ENCODE data around the gene SORCS2. TPM values are rescaled to one million over a fixed set of nuclear protein-coding genes. Genes with fewer than 3 reads are reported as not detected.

The SORCS2 gene
- total RNA-seq, 4 donors from 2014 or later, result 0.07 to 1.2 (median 0.11) TPM

DNA sequence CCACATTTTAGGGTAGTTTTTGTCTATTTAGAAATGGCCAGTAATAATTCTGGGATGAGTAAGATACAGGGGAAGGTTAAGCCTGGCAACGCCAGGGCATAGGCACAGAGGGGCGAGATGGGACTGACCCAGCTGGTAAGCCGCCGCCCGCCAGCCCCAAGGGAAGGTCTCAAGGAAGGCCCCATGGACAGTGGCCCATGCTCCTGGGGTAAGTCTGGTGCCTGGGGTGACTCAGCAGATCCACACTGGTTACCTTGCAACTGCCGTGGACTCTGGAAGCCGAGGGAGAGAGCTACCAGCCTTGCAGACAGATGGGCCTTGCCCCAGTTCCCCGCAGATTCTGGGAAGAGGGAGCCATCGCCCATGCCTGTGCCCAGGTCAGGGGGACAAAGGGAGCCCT lies 567.9 kb downstream of the SORCS2 start:
- intact Hi-C loops (cut with DNase I; ENCODE audit: low total_unique reads) (no loop called here), in situ Hi-C loops (cut with MboI; ENCODE audit: low sequenced_read_pairs in 4 of 4) (no loop called here)
- Histone ChIP-seq H3K36me3 (no peaks in the 10 kb centered on the region), H3K4me1 (peaks cover 18% of the 10 kb centered on the region in 2 donors), H3K27ac (no peak overlapping the region), H3K4me3 (no peak overlapping the region), H3K27me3 (no peaks in the 10 kb centered on the region), H3K9me3 (no peaks in the 10 kb centered on the region)
- ATAC-seq (no peak), DNase-seq (no peak)
- no peak for TF ChIP-seq POLR2A (IDR thresholded peaks at IDR 0.05)
- TF ChIP-seq, protein P1, sequence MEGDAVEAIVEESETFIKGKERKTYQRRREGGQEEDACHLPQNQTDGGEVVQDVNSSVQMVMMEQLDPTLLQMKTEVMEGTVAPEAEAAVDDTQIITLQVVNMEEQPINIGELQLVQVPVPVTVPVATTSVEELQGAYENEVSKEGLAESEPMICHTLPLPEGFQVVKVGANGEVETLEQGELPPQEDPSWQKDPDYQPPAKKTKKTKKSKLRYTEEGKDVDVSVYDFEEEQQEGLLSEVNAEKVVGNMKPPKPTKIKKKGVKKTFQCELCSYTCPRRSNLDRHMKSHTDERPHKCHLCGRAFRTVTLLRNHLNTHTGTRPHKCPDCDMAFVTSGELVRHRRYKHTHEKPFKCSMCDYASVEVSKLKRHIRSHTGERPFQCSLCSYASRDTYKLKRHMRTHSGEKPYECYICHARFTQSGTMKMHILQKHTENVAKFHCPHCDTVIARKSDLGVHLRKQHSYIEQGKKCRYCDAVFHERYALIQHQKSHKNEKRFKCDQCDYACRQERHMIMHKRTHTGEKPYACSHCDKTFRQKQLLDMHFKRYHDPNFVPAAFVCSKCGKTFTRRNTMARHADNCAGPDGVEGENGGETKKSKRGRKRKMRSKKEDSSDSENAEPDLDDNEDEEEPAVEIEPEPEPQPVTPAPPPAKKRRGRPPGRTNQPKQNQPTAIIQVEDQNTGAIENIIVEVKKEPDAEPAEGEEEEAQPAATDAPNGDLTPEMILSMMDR (IDR thresholded peaks at IDR 0.05 in 4 of 5, conservative IDR thresholded peaks at IDR 0.05 in 1 of 5), result no peak

- TF ChIP-seq, protein P1 (IDR thresholded peaks at IDR 0.05 in 4 of 5, conservative IDR thresholded peaks at IDR 0.05 in 1 of 5), result no peak
- no peak for TF ChIP-seq POLR2A (IDR thresholded peaks at IDR 0.05)
- H3K4me3 ChIP-seq, result no peak overlapping the region
- DNase-seq, result no peak
- ATAC-seq, result no peak
- H3K9me3 ChIP-seq, result no peaks in the 10 kb centered on the region
- no peaks in the 10 kb centered on the region for H3K27me3 ChIP-seq
- intact Hi-C loops (cut with DNase I; ENCODE audit: low total_unique reads), result loop anchor here (1.0 kb wide), 1 partner anchor 42 kb away; no protein-coding TSS in a partner anchor
- in situ Hi-C loops (cut with MboI; ENCODE audit: low sequenced_read_pairs in 4 of 4), result no loop called here
- H3K27ac ChIP-seq, result no peak overlapping the region
- H3K4me1 ChIP-seq, result peaks cover 18% of the 10 kb centered on the region in 2 donors
- no peaks in the 10 kb centered on the region for H3K36me3 ChIP-seq
Observed at GRCh38 chr4:7760706-7761105, 568.4 kb downstream of the SORCS2 start.

DNA sequence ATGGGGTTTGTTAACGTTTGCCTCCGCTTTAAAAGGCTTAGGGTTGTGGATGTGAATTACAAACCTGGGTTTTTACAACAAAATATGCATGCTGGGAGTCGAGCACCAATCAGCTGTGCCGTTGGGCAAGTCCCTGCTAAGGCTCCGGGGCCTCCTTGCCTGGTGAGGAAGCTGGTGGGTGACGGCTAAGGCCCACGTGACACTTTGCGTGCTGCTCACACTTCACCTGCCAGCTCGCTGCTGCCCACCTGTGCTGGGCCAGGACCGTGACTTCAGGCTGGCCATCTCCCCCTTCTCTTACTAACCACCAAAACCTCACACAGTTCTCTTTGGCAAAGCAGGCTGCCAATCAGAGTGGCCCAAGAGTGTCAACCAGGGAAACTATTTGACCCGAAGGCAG lies 569.0 kb downstream of the SORCS2 start:
- Histone ChIP-seq H3K9me3 (no peaks in the 10 kb centered on the region), H3K27ac (no peak overlapping the region), H3K27me3 (no peaks in the 10 kb centered on the region), H3K36me3 (no peaks in the 10 kb centered on the region), H3K4me3 (no peak overlapping the region), H3K4me1 (peaks cover 18% of the 10 kb centered on the region in 2 donors)
- intact Hi-C loops (cut with DNase I; ENCODE audit: low total_unique reads) (loop anchor here (1.0 kb wide), 1 partner anchor 41 kb away; no protein-coding TSS in a partner anchor), in situ Hi-C loops (cut with MboI; ENCODE audit: low sequenced_read_pairs in 4 of 4) (no loop called here)
- TF ChIP-seq, protein P1 (IDR thresholded peaks at IDR 0.05 in 4 of 5, conservative IDR thresholded peaks at IDR 0.05 in 1 of 5), result no peak
- no peak for DNase-seq
- no peak for ATAC-seq

- TF ChIP-seq, protein P1 (IDR thresholded peaks at IDR 0.05 in 4 of 5, conservative IDR thresholded peaks at IDR 0.05 in 1 of 5), result peak; percentile 67 to 79 (median 78)
- no peak for TF ChIP-seq POLR2A (IDR thresholded peaks at IDR 0.05)
- in situ Hi-C loops (cut with MboI; ENCODE audit: low sequenced_read_pairs in 4 of 4), result no loop called here
Observed at GRCh38 chr4:7761720-7762119, 569.4 kb downstream of the SORCS2 start.

More at GRCh38 chr4:7761720-7762119, 569.4 kb downstream of the SORCS2 start:
- no peak overlapping the region for H3K4me3 ChIP-seq
- ATAC-seq, result peak; percentile 48 to 68
- H3K9me3 ChIP-seq, result no peaks in the 10 kb centered on the region
- H3K36me3 ChIP-seq, result no peaks in the 10 kb centered on the region
- DNase-seq, result peak; percentile 52 to 70
- no peak overlapping the region for H3K27ac ChIP-seq
- H3K4me1 ChIP-seq, result peaks cover 18% of the 10 kb centered on the region in 2 donors
- no peaks in the 10 kb centered on the region for H3K27me3 ChIP-seq
- intact Hi-C loops (cut with DNase I; ENCODE audit: low total_unique reads), result loop anchor here (1.0 kb wide), 1 partner anchor 41 kb away; no protein-coding TSS in a partner anchor

Measured in gastrocnemius medialis (tissue), 4 donors.